ENCODE measurements around the gene CDKN2B.
A peak's percentile ranks its signal among the peaks of the same experiment; 100 is the strongest.

The CDKN2B gene

DNA sequence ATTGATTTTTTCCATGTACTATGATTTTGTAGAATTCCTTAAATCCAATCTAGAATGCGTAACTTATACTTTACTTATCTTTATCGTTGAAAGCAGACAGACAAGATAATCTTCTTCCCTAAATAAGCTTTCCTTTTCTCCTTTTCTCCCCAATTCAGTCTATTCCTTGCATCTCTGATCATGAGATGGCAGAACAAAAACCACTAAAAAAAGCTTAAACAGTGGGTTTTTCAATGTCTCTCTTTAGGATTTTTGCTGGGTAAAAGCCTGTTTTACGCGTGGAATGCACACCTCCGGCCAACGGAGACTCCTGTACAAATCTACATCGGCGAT is 755 bp downstream of the CDKN2B start:
- Histone ChIP-seq H3K36me3 (ENCODE audit: control insufficient read depth in 2 of 2, insufficient read depth in 1 of 2, low read length in 2 of 2) (peaks cover 1 to 21% of the 10 kb centered on the region in 2 experiments; a peak in 2 of 3 replicates), H3K27ac (ENCODE audit: extremely low read depth, low read depth, low read length) (peak overlapping the region; percentile 85), H3K4me1 (ENCODE audit: control insufficient read depth, insufficient read depth, low read length) (peaks cover 5% of the 10 kb centered on the region), H3K9me3 (ENCODE audit: control insufficient read depth, insufficient read depth, low read depth, low read length) (no peaks in the 10 kb centered on the region), H3K4me3 (ENCODE audit: low read depth, low read length) (peak overlapping the region; percentile 95)
- ChIA-PET POLR2A (interaction anchor here (0.9 to 4.5 kb wide), 49 partner anchors 8 to 451 kb away, joined by 3 to 156 read pairs (median 8); partner anchors contain the start of genes CDKN2A, CDKN2B-AS1 and MTAP), CTCF (interaction anchor here (0.6 to 6.4 kb wide), 60 partner anchors 8 to 605 kb away, joined by 3 to 75 read pairs (median 5); partner anchors contain the start of genes CDKN2A and CDKN2B-AS1)
- TF ChIP-seq ZNF10 (tag by site-specific recombination; IDR thresholded peaks at IDR 0.05) (no peak), GFI1B (tag by site-specific recombination; IDR thresholded peaks at IDR 0.05) (no peak), ZBTB7A (tag by site-specific recombination; IDR thresholded peaks at IDR 0.05; ENCODE audit: low read depth) (no peak), ZNF596 (tag by site-specific recombination; IDR thresholded peaks at IDR 0.05) (no peak), PRDM6 (tag by site-specific recombination; IDR thresholded peaks at IDR 0.05) (peak; percentile 17; the same call in 1 of the 2 replicates), ZNF513 (tag by site-specific recombination; IDR thresholded peaks at IDR 0.05) (peak; percentile 27; the same call in 1 of the 2 replicates), ZNF664 (tag by site-specific recombination; IDR thresholded peaks at IDR 0.05) (no peak)
- TF ChIP-seq, protein P1, sequence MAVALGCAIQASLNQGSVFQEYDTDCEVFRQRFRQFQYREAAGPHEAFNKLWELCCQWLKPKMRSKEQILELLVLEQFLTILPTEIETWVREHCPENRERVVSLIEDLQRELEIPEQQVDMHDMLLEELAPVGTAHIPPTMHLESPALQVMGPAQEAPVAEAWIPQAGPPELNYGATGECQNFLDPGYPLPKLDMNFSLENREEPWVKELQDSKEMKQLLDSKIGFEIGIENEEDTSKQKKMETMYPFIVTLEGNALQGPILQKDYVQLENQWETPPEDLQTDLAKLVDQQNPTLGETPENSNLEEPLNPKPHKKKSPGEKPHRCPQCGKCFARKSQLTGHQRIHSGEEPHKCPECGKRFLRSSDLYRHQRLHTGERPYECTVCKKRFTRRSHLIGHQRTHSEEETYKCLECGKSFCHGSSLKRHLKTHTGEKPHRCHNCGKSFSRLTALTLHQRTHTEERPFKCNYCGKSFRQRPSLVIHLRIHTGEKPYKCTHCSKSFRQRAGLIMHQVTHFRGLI (tag by site-specific recombination; IDR thresholded peaks at IDR 0.05) = no peak

- Histone ChIP-seq H3K9me3 (ENCODE audit: control insufficient read depth, insufficient read depth, low read depth, low read length) (no peaks in the 10 kb centered on the region), H3K36me3 (ENCODE audit: control insufficient read depth in 2 of 2, insufficient read depth in 1 of 2, low read length in 2 of 2) (peaks cover 0 to 8% of the 10 kb centered on the region in 2 experiments; a peak in 2 of 3 replicates), H3K27ac (ENCODE audit: extremely low read depth, low read depth, low read length) (peak overlapping the region; percentile 98), H3K4me3 (ENCODE audit: low read depth, low read length) (peak overlapping the region; percentile 95), H3K4me1 (ENCODE audit: control insufficient read depth, insufficient read depth, low read length) (peaks cover 11% of the 10 kb centered on the region)
- CTCF ChIA-PET = interaction anchor here (0.6 to 6.4 kb wide), 11 partner anchors 10 to 610 kb away, joined by 3 to 75 read pairs (median 43); partner anchors contain the start of genes CDKN2A and CDKN2B-AS1
- POLR2A ChIA-PET = interaction anchor here (1.1 to 4.5 kb wide), 6 partner anchors 10 to 233 kb away, joined by 4 to 156 read pairs (median 30); partner anchors contain the start of genes CDKN2A and CDKN2B-AS1
- TF ChIP-seq, protein P2, sequence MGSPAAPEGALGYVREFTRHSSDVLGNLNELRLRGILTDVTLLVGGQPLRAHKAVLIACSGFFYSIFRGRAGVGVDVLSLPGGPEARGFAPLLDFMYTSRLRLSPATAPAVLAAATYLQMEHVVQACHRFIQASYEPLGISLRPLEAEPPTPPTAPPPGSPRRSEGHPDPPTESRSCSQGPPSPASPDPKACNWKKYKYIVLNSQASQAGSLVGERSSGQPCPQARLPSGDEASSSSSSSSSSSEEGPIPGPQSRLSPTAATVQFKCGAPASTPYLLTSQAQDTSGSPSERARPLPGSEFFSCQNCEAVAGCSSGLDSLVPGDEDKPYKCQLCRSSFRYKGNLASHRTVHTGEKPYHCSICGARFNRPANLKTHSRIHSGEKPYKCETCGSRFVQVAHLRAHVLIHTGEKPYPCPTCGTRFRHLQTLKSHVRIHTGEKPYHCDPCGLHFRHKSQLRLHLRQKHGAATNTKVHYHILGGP (tag by site-specific recombination; IDR thresholded peaks at IDR 0.05) = no peak; the same call in 1 of the 2 replicates
- TF ChIP-seq PRDM4 (tag by site-specific recombination; IDR thresholded peaks at IDR 0.05) (0 out of 2 replicates have a peak, but pooled peaks have one; percentile 11), ZNF544 (tag by site-specific recombination; IDR thresholded peaks at IDR 0.05) (no peak), ZFP69B (tag by site-specific recombination; IDR thresholded peaks at IDR 0.05) (no peak), ZNF571 (tag by site-specific recombination; IDR thresholded peaks at IDR 0.05) (no peak), ZBTB20 (tag by site-specific recombination; IDR thresholded peaks at IDR 0.05) (peak; percentile 75; the same call in 1 of the 2 replicates), ELK4 (IDR thresholded peaks at IDR 0.05; ENCODE audit: borderline replicate concordance, low read depth, low read length) (no peak), GLIS1 (tag by site-specific recombination; IDR thresholded peaks at IDR 0.05) (peak; percentile 85), ZNF394 (tag by site-specific recombination; IDR thresholded peaks at IDR 0.05; ENCODE audit: borderline replicate concordance) (peak; percentile 39; the same call in 1 of the 2 replicates), BCL11A (tag by site-specific recombination; IDR thresholded peaks at IDR 0.05; ENCODE audit: low read depth) (no peak), ZNF776 (tag by site-specific recombination; IDR thresholded peaks at IDR 0.05; ENCODE audit: borderline replicate concordance) (no peak), ZBTB17 (tag by site-specific recombination; IDR thresholded peaks at IDR 0.05) (peak; percentile 74), ZNF610 (tag by site-specific recombination; IDR thresholded peaks at IDR 0.05; ENCODE audit: borderline replicate concordance) (peak; percentile 55; the same call in 1 of the 2 replicates), SP2 (tag by site-specific recombination; IDR thresholded peaks at IDR 0.05) (peak; percentile 16; the same call in 1 of the 2 replicates)
Observed at GRCh38 chr9:22005702-22006606, 3.2 kb downstream of the CDKN2B start.
